CD4-positive, alpha-beta memory T cell (primary cell): ENCODE measurements around the gene CORIN. TPM values are rescaled to one million over a fixed set of nuclear protein-coding genes. Genes with fewer than 3 reads are reported as not detected.
A peak's percentile ranks its signal among the peaks of the same experiment; 100 is the strongest.

Experiments used
- CTCF ChIA-PET: fragments of 350-600 bp; sonication (Branson Sonifier 250); formaldehyde crosslinking; loops from one replicate; lab custom pipeline; 2021; ENCODE audit warnings: inconsistent platforms; ENCODE audit not compliant: partially characterized antibody; lab: Charles Lee
- POLR2A ChIA-PET: fragments of 350-600 bp; sonication (Branson Sonifier 250); formaldehyde crosslinking; loops from one replicate; lab custom pipeline; 2021; ENCODE audit not compliant: partially characterized antibody; lab: Charles Lee
- DNase-seq, 5 donors: peaks; one replicate each; pipeline versions ENCODE4 v3.0.0 to v3.0.0-alpha.2; 2020 to 2022; ENCODE audit warnings: mixed read lengths in 1 of 5
- H3K27ac ChIP-seq: one replicate; pipeline ENCODE4 v1.7.0; 2013; ENCODE audit warnings: low read depth, low read length
- H3K27me3 ChIP-seq: 2 replicates; pipeline ENCODE4 v1.7.0; 2013; ENCODE audit warnings: mild to moderate bottlenecking, low read length, moderate library complexity; ENCODE audit not compliant: insufficient read depth
- H3K36me3 ChIP-seq: 2 replicates; pipeline ENCODE4 v1.7.0; 2013; ENCODE audit warnings: mild to moderate bottlenecking, low read length, moderate library complexity; ENCODE audit not compliant: insufficient read depth
- H3K4me1 ChIP-seq: 2 replicates; pipeline ENCODE4 v1.7.0; 2013; ENCODE audit warnings: mild to moderate bottlenecking, low read length, moderate library complexity; ENCODE audit not compliant: insufficient read depth
- H3K4me3 ChIP-seq, 2 donors: one replicate each; pipeline ENCODE4 v1.7.0; 2013; ENCODE audit warnings: low read length in 2 of 2, mild to moderate bottlenecking in 1 of 2
- H3K9me3 ChIP-seq, 2 donors: one replicate each; pipeline ENCODE4 v1.7.0; 2013; ENCODE audit warnings: low read length in 2 of 2, control low read depth in 1 of 2; ENCODE audit not compliant: control insufficient read depth in 1 of 2
- H3K27ac Mint-ChIP-seq, 7 donors: one replicate each; pipeline ENCODE4 v1.8.0; 2020 to 2021; ENCODE audit warnings: mixed read lengths in 7 of 7, mild to moderate bottlenecking in 6 of 7, inconsistent platforms in 3 of 7, moderate library complexity in 3 of 7
- H3K27me3 Mint-ChIP-seq, 2 donors: one replicate each; pipeline ENCODE4 v1.8.0; 2020 to 2021; ENCODE audit warnings: mixed read lengths in 2 of 2
- H3K36me3 Mint-ChIP-seq, 2 donors: one replicate each; pipeline ENCODE4 v1.8.0; 2020 to 2021; ENCODE audit warnings: mixed read lengths in 2 of 2, inconsistent platforms in 1 of 2, mild to moderate bottlenecking in 1 of 2
- H3K4me1 Mint-ChIP-seq, 4 donors: one replicate each; pipeline ENCODE4 v1.8.0; 2020 to 2021; ENCODE audit warnings: mixed read lengths in 4 of 4, mild to moderate bottlenecking in 1 of 4
- H3K4me3 Mint-ChIP-seq, 8 donors: one replicate each; pipeline ENCODE4 v1.8.0; 2020 to 2021; ENCODE audit warnings: mixed read lengths in 8 of 8, mild to moderate bottlenecking in 7 of 8, moderate library complexity in 6 of 8, inconsistent platforms in 3 of 8
- H3K9me3 Mint-ChIP-seq, 8 donors: one replicate each; pipeline ENCODE4 v1.8.0; 2020 to 2021; ENCODE audit warnings: mixed read lengths in 8 of 8, mild to moderate bottlenecking in 5 of 8, inconsistent platforms in 3 of 8, moderate library complexity in 1 of 8
- intact Hi-C: fragments of 100-400 bp; cut with micrococcal nuclease; formaldehyde crosslinking; loops from one replicate; pipeline ENCODE4 v1.15.1; 2023
- polyA plus RNA-seq, 2 donors: library from polyadenylated mRNA; unstranded; fragments of 300-500 nt; fragmentation: Illumina TruSeq; gene quantifications; one replicate each; pipeline ENCODE4 v1.2.3, GENCODE V29; 2021
- total RNA-seq, 2 experiments: library from RNA; stranded (reverse); gene quantifications; one replicate each; pipeline ENCODE4 v1.2.3, GENCODE V29; 2021

The CORIN gene
- total and polyA plus RNA-seq, 4 experiments from 2014 or later: 0.30 to 1.1 (median 0.36) TPM; not detected in 1

DNA sequence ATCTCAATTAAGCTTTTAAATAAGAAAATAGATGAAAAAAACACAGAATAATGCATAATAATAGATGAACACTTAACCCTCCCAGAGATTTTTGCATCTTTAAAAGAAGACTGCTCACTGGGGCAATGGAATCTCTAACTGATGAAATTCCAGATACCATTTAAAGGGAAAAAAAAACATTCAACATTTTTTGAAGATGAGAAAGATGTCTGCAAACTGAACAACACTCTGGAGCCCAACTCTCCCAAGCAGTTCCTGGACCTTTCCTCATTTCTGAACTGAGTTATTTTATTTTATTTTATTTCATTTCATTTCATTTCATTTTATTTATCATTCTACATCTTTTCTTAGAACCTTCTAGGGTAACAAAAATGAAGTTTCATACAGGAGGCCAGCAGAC, 90.7 kb downstream of the CORIN start:
- Histone ChIP-seq H3K4me3 (no peak overlapping the region), H3K9me3 (no peaks in the 10 kb centered on the region), H3K27ac (no peak overlapping the region), H3K27me3 (no peaks in the 10 kb centered on the region), H3K4me1 (no peaks in the 10 kb centered on the region), H3K36me3 (no peaks in the 10 kb centered on the region)
- H3K9me3 Mint-ChIP-seq: peaks cover 0 to 8% (median under 1%) of the 10 kb centered on the region in 8 donors
- ChIA-PET CTCF (no interaction called here), POLR2A (no interaction called here)
- no peak overlapping the region for H3K4me3 Mint-ChIP-seq
- peaks cover 4 to 7% (median 7%) of the 10 kb centered on the region in 4 donors for H3K4me1 Mint-ChIP-seq
- H3K27ac Mint-ChIP-seq: no peak overlapping the region
- no peaks in the 10 kb centered on the region for H3K36me3 Mint-ChIP-seq
- no peak for DNase-seq
- intact Hi-C loops: no loop called here
- H3K27me3 Mint-ChIP-seq: peaks cover 3 to 6% of the 10 kb centered on the region in 2 donors

DNA sequence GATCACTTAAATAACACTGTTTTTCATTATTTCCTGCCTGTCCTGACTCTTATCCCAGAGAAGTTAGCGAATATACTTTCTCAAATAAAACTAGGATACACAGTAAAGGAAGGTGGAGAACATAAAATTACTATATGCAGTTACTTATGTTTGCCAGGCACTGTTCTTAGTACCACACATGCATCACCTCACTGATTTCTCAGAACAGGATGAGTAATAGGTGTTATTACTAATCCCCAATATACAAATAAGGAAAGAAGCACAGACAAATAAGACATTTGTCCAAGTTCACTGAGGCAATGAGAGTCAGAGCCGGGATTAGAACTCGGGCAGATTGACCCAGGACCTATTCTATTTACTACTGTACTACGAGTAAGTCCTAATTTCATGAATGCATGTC, 91.7 kb downstream of the CORIN start:
- Mint-ChIP-seq H3K27ac (no peak overlapping the region), H3K4me3 (no peak overlapping the region), H3K27me3 (peaks cover 0 to 1% of the 10 kb centered on the region in 2 donors), H3K36me3 (no peaks in the 10 kb centered on the region), H3K9me3 (peaks cover 0 to 4% (median 0%) of the 10 kb centered on the region in 8 donors), H3K4me1 (peaks cover 4 to 7% (median 7%) of the 10 kb centered on the region in 4 donors)
- intact Hi-C loops: no loop called here
- no peaks in the 10 kb centered on the region for H3K9me3 ChIP-seq
- H3K36me3 ChIP-seq: no peaks in the 10 kb centered on the region
- H3K4me1 ChIP-seq: no peaks in the 10 kb centered on the region
- no peak overlapping the region for H3K27ac ChIP-seq
- H3K4me3 ChIP-seq: no peak overlapping the region
- no peak for DNase-seq
- no peaks in the 10 kb centered on the region for H3K27me3 ChIP-seq
- ChIA-PET POLR2A (no interaction called here), CTCF (no interaction called here)

DNA sequence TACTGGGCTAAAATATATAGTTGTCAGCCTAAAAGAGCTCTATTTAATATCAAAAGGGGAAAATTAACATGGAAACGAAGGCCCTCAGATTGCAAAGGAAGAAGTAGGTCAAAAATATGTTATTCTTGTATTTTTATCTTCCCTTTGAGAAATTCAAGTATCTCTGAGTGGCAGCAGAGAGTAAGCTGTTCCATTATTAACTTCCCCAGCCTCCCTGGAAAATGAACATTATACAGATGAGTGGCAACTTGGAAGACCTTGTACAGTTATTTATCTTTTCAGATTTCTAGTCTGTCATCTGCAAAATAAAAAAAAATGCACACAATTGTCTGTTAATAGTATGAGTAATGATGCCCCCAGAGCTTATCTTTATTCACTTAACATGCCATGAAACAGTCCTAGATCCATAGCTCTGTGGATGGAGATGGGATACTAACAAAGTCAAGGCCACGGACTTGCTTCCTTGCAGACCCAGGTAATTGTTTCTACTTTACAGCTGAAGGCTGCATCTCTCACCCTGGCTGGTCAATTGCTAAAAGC, 93.0 kb downstream of the CORIN start:
- Mint-ChIP-seq H3K4me1 (peaks cover 4 to 7% (median 7%) of the 10 kb centered on the region in 4 donors), H3K4me3 (no peak overlapping the region), H3K27me3 (no peaks in the 10 kb centered on the region), H3K27ac (no peak overlapping the region), H3K36me3 (peaks cover 0 to 2% of the 10 kb centered on the region in 2 donors), H3K9me3 (peaks cover 0 to 7% (median 3%) of the 10 kb centered on the region in 8 donors)
- DNase-seq: no peak
- H3K27ac ChIP-seq: no peak overlapping the region
- no peak overlapping the region for H3K4me3 ChIP-seq
- H3K4me1 ChIP-seq: no peaks in the 10 kb centered on the region
- no peaks in the 10 kb centered on the region for H3K27me3 ChIP-seq
- ChIA-PET POLR2A (no interaction called here), CTCF (interaction anchor here (0.6 kb wide), 1 partner anchor 187 kb away, joined by 3 read pairs; no protein-coding TSS in a partner anchor)
- H3K36me3 ChIP-seq: no peaks in the 10 kb centered on the region
- intact Hi-C loops: no loop called here
- no peaks in the 10 kb centered on the region for H3K9me3 ChIP-seq

DNA sequence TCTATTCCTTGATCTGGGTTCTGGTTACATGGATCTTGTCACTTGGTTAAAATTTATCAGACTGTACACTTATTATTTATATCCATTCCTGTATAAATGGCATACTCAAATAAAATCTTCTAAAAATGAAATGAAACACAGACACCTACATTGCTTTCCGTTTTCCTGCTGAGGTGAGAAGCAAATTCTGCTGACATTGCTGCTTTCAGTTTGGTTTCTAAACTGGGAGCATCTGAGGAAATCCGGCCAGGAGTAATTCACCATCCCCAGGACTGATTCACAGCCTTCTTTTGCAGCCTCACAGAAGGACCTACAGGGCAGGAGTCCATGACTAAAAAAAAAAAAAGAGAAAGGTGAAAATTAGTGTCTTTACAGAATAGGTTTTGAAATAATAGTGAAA, 93.6 kb downstream of the CORIN start:
- CTCF ChIA-PET: no interaction called here
- peaks cover 0 to 12% (median 7%) of the 10 kb centered on the region in 8 donors for H3K9me3 Mint-ChIP-seq
- Histone ChIP-seq H3K27ac (no peak overlapping the region), H3K9me3 (no peaks in the 10 kb centered on the region), H3K27me3 (no peaks in the 10 kb centered on the region), H3K4me3 (no peak overlapping the region), H3K4me1 (no peaks in the 10 kb centered on the region), H3K36me3 (no peaks in the 10 kb centered on the region)
- intact Hi-C loops: no loop called here
- H3K27me3 Mint-ChIP-seq: peaks cover 0 to 3% of the 10 kb centered on the region in 2 donors
- peak overlapping the region in 7 of 8 donors; percentile 6 to 65 (median 20) for H3K4me3 Mint-ChIP-seq
- no peak overlapping the region for H3K27ac Mint-ChIP-seq
- peaks cover 4 to 7% (median 7%) of the 10 kb centered on the region in 4 donors for H3K4me1 Mint-ChIP-seq
- DNase-seq: no peak
- peaks cover 2 to 4% of the 10 kb centered on the region in 2 donors for H3K36me3 Mint-ChIP-seq
- POLR2A ChIA-PET: no interaction called here

DNA sequence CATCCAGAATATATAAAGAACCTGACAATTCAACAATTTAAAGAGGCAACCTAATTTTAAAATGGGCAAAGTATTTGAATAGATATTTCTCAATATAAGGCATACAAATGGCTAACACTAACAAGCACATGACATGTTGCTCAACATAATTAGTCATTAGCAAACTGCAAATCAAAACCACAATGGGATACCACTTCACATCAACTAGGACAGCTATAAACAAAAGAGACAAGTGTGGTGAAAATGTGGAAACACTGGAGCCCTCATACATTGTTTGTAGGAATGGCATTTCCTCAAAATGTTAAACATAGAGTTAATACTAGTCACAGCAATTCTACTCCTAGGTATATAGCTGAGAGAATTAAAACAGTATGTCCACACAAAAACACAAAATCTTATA, 96.7 kb downstream of the CORIN start:
- Mint-ChIP-seq H3K27ac (no peak overlapping the region), H3K36me3 (peaks cover 2 to 4% of the 10 kb centered on the region in 2 donors), H3K4me1 (peaks cover 4 to 7% (median 7%) of the 10 kb centered on the region in 4 donors), H3K9me3 (peaks cover 0 to 22% (median 12%) of the 10 kb centered on the region in 8 donors), H3K27me3 (peaks cover 6 to 9% of the 10 kb centered on the region in 2 donors), H3K4me3 (no peak overlapping the region)
- CTCF ChIA-PET: no interaction called here
- no peak for DNase-seq
- no peaks in the 10 kb centered on the region for H3K4me1 ChIP-seq
- no peaks in the 10 kb centered on the region for H3K36me3 ChIP-seq
- POLR2A ChIA-PET: no interaction called here
- H3K4me3 ChIP-seq: no peak overlapping the region
- intact Hi-C loops: no loop called here
- no peak overlapping the region for H3K27ac ChIP-seq
- no peaks in the 10 kb centered on the region for H3K27me3 ChIP-seq
- no peaks in the 10 kb centered on the region for H3K9me3 ChIP-seq

DNA sequence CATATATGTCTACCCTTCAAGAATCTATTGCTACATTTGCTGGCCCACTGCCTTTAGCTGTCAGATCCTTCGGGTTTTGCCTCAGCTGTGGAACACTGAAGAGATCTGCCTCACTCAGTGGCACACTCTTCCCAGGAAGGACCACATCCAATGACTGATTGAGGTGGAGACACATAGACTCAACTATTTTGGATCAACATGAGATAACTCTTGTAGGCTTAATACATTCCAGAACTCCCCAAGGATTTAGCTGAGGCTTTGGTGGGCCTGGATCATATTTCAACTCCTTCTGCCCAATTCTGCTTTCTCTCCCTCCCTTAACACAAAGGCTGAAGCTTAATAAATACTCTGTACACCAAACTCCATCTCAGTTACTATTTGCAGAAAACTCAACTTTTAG, 100.5 kb downstream of the CORIN start:
- Mint-ChIP-seq H3K27ac (no peak overlapping the region), H3K4me1 (no peaks in the 10 kb centered on the region), H3K27me3 (peaks cover 6 to 14% of the 10 kb centered on the region in 2 donors), H3K4me3 (no peak overlapping the region), H3K36me3 (peaks cover 2 to 4% of the 10 kb centered on the region in 2 donors), H3K9me3 (peaks cover 0 to 22% (median 12%) of the 10 kb centered on the region in 8 donors)
- CTCF ChIA-PET: no interaction called here
- Histone ChIP-seq H3K9me3 (no peaks in the 10 kb centered on the region), H3K27ac (no peak overlapping the region), H3K4me3 (no peak overlapping the region), H3K4me1 (no peaks in the 10 kb centered on the region), H3K27me3 (no peaks in the 10 kb centered on the region), H3K36me3 (no peaks in the 10 kb centered on the region)
- intact Hi-C loops: no loop called here
- POLR2A ChIA-PET: no interaction called here
- DNase-seq: no peak

DNA sequence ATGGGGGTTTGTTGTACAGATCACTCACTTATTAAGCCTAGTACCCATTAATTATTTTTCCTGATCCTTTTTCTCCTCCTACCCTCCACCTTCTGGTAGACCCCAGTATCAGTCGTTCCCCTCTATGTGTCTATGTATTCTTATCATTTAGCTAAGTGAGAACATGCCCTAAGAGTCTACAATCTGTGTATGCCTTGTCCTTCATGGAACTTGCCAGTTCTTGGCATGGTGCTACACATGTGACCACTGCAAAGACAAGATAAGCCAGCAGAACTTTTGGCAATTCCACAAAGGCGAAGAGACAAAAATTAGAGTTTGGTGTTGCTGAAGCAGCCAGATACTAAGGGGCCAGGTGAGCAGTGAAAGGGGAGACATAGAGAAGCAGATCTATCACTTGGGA, 101.3 kb downstream of the CORIN start:
- Histone ChIP-seq H3K4me1 (no peaks in the 10 kb centered on the region), H3K9me3 (no peaks in the 10 kb centered on the region), H3K4me3 (no peak overlapping the region), H3K27me3 (no peaks in the 10 kb centered on the region), H3K36me3 (no peaks in the 10 kb centered on the region), H3K27ac (no peak overlapping the region)
- no peak overlapping the region for H3K27ac Mint-ChIP-seq
- H3K9me3 Mint-ChIP-seq: peaks cover 0 to 22% (median 12%) of the 10 kb centered on the region in 8 donors
- peaks cover 6 to 14% of the 10 kb centered on the region in 2 donors for H3K27me3 Mint-ChIP-seq
- no peak for DNase-seq
- POLR2A ChIA-PET: no interaction called here
- peaks cover 2 to 4% of the 10 kb centered on the region in 2 donors for H3K36me3 Mint-ChIP-seq
- no peak overlapping the region for H3K4me3 Mint-ChIP-seq
- intact Hi-C loops: no loop called here
- H3K4me1 Mint-ChIP-seq: no peaks in the 10 kb centered on the region
- CTCF ChIA-PET: no interaction called here
